GM13977 (cell line): ENCODE data around the gene TFR2.

Experiments used
- DNase-seq: peaks from one replicate; pipeline ENCODE4 v3.0.0; 2012; ENCODE audit warnings: low spot score
- in situ Hi-C: fragments of 300-500 bp; cut with MboI; formaldehyde crosslinking; loops from one replicate; pipeline ENCODE4 v1.12.0; 2022; ENCODE audit warnings: low sequenced_read_pairs, low pct_unique_long_range_greater_than_20kb, mixed read lengths, inconsistent platforms; ENCODE audit not compliant: unreplicated experiment
- TF ChIP-seq, protein P1 (sequence below): IDR thresholded peaks from 2 replicates; pipeline ENCODE4 v1.5.1; 2012; ENCODE audit warnings: mild to moderate bottlenecking, control low read depth; ENCODE audit not compliant: insufficient read depth; ENCODE audit errors: extremely low read depth, missing control alignments

TFR2 gene

DNA sequence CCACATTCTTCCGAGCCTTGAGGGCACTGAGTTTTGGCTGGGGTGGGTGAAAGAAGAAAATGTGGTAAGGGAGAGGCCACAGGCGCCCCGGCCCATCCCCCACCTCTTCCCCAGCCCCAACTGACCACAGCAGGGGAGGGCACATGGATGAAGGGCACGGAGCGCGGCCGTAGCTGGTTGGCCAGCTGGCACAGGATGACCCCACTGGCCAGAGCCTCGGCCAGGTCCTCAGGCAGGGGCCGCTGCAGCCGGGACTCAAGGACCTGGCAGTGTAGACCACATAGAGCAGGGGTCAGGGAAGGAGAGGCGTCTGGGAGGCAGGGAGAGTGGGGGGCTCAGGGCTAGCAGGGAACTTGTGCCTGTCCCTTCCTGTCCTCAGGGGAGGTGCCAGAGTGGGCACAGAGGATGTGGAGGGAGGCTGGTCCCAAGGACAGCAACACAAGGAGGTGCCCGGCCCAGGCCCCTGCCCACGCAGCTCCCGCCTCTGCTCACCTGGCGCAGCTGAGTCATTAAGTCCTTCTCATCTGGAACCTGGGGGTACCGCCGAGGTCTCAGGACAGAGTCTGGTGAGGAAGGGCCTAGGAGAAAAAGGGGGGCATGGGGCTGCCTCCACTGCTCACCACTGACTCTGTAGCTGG is 65.5 kb downstream of the TFR2 start:
- TF ChIP-seq, protein P1, sequence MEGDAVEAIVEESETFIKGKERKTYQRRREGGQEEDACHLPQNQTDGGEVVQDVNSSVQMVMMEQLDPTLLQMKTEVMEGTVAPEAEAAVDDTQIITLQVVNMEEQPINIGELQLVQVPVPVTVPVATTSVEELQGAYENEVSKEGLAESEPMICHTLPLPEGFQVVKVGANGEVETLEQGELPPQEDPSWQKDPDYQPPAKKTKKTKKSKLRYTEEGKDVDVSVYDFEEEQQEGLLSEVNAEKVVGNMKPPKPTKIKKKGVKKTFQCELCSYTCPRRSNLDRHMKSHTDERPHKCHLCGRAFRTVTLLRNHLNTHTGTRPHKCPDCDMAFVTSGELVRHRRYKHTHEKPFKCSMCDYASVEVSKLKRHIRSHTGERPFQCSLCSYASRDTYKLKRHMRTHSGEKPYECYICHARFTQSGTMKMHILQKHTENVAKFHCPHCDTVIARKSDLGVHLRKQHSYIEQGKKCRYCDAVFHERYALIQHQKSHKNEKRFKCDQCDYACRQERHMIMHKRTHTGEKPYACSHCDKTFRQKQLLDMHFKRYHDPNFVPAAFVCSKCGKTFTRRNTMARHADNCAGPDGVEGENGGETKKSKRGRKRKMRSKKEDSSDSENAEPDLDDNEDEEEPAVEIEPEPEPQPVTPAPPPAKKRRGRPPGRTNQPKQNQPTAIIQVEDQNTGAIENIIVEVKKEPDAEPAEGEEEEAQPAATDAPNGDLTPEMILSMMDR, result no peak
- no peak for DNase-seq
- in situ Hi-C loops, result no loop called here

DNA sequence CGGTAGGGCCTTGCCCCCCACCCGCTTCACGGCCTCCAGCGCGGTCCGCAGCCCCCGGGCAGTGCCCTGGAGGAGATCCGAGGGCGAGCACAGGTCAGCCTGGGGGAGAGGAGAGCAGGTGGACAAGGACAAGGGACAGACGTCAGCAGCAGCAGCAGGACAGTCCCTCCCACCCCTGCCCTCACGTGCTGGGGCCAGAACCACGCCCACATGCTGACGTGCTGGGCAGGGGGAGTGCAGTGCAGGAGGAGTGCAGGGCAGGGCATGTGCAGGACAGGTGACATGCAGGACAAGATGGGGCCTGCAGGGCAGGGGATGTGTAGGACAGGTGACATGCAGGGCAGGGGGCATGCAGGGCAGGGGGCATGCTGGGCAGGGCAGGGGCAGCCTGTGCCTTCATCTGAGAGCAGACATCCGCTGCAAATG is 66.1 kb downstream of the TFR2 start:
- no peak for DNase-seq
- in situ Hi-C loops, result no loop called here
- TF ChIP-seq, protein P1, result no peak

DNA sequence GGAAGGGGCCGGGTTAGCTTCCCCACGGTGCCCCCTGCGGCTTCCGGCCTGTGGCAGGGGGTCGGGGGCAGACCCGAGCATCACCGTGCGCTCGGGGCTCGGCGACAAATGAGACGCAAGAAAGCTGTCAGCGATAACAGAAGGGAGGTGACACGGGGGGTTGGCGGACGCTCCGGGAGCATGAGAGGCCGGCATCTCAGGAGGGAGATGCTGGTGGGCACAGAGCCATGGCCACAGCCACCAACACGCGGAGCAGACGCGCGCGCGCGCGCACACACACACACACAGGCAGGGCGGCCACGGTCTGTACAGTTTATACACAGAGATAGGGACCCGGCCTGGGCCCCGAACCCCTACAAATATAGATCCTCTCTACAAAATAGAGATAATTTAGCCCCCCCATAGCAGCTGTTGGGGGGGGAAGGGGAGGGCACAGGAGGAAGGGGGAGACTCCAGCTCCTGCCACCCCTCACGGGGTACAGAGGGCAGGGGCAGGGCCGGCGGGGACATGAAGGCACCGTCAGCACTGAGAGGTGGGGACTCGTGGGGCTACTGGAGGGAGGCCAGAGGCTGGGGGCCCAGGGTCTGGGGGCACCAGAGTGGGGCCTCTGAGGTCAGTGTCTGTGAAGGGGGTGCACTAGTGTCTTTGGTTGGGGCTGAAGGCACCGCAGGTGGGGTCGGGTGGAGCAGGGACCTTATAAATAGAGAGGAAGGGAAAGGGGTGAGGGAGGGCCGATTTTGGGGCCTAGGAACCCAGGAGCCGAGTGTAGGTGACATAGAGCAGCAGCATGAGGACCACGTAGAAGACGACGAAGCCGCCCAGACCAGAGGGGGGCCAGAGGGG is 66.8 kb downstream of the TFR2 start:
- no peak for DNase-seq
- in situ Hi-C loops, result no loop called here

DNA sequence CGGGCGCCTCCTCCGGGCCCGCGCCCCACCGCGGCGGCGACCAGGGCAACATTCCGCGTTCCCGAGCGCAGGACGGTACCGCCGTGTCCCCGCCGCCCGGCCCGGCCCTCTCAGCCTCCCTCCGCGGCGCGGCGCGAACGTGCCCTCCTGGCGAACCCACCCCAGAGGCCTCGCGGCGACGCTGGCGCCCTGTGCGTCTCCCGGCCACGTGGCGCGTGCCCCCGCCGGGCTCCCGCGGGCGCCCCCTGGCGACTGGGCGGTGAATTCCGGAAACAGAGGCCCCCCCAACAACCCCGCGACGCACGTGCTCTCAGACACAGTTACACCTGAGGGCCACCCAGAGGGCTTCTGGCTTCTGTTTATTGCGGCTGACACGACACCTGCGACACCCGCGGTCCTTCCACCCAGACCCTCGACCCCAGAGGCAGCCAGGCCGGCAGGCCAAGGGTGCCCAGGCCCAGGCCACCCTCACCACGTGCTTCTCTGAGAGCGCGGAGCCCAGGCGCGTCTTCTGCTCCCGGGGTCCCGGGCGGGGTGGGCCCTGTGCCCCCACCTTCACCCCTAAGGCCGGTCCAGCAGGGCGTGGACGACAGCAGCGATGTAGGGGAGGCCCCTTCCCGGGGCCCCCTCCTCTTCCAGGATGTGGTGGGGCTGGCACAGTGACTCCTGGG is 67.5 kb downstream of the TFR2 start, which contains the start of gene SAP25:
Gene SAP25 (minus strand): TSS at position 210 of the 671 bp plus-strand sequence. CDS start 158 bp downstream, at position 52.
- TF ChIP-seq, protein P1, result peak; percentile 9
- no peak for DNase-seq
- in situ Hi-C loops, result no loop called here

More for the DNA sequence above, 66.8 kb downstream of the TFR2 start:
- TF ChIP-seq, protein P1, result no peak

DNA sequence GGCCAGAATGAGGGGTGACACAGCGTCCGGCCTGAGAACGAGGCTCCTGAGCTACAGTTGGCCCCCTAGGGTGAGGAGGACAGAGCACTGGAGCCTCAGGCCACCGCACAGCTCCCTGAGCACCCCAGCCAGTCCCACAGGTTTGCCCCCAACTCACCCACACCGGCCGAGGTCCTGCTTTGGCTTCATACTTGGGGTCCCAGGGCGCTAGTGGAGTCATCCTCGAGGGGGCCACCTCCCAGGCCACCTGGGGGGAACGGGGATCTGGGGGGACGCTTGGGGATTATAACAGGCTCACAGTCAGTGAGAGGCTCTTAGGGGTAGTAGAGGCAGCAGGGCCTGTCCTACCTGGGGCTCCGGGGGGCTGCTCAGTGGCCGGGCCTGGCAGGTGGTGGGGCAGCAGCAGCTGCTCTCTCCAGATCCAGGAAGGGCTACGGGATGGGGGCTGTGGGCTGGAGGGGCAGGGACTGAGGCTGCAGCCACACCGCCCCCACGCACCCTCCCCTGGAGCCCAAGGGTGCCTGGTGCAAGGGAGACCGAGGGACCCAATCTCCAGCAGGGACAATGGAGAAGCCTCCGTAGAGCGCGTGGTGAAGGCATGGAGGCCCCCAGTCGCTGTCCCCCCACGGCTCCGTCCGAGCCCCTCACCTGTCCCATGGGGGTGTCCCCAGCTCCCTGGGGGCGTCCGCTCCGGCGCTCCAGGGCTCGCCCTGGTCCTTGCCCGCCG is 68.2 kb downstream of the TFR2 start:
- no peak for DNase-seq
- in situ Hi-C loops, result no loop called here
- TF ChIP-seq, protein P1, result no peak
